Transverse colon (tissue), 4 donors: ENCODE data around the gene CECR2.

ENCODE experiments used
- EP300 ChIP-seq: sonication (generic); formaldehyde crosslinking; IDR thresholded peaks from one replicate; pipeline ENCODE4 v1.6.1; 2017; ENCODE audit warnings: antibody characterized with exemption, low read depth
- POLR2A ChIP-seq: fragments of 450-650 bp; IDR thresholded peaks from one replicate; pipeline ENCODE4 v1.6.1; 2016; ENCODE audit warnings: antibody characterized with exemption, mild to moderate bottlenecking, moderate library complexity
- POLR2AphosphoS5 ChIP-seq, 3 donors: sonication (generic); formaldehyde crosslinking; IDR thresholded peaks; one replicate each; pipeline ENCODE4 v1.6.1; 2016; ENCODE audit warnings: antibody characterized with exemption in 3 of 3
- TF ChIP-seq, protein P1 (sequence below), 5 experiments: fragments of 200-600 bp in 3 of 5; fragments of 450-650 bp in 2 of 5; sonication (generic) in 3 of 5; IDR thresholded peaks; 1 replicate in 2 of 5; 2 replicates in 3 of 5; pipeline ENCODE4 v1.5.1; 2016 to 2017; ENCODE audit warnings: antibody characterized with exemption in 5 of 5, inconsistent platforms in 3 of 5, mild to moderate bottlenecking in 2 of 5, moderate library complexity in 1 of 5

DNA sequence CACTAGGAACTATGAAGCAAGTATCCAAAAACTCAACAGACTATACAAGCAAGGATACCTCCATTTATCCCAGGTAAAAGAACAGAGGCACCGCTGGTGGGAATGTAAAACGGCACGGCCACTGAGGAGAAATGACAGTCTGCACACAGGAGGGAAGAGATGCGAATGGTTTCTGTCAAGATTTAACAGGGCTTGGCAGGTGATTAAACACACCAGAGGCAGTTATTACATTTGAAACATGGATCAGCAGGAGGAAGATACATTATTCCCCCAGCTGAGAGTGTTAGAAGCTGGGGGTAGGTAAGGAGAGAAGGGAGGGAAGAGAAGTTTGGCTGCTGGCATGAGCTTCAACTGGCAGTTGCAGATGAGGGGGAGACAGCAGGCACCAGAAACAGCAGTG lies 229.1 kb downstream of the CECR2 start:
- TF ChIP-seq, protein P1, sequence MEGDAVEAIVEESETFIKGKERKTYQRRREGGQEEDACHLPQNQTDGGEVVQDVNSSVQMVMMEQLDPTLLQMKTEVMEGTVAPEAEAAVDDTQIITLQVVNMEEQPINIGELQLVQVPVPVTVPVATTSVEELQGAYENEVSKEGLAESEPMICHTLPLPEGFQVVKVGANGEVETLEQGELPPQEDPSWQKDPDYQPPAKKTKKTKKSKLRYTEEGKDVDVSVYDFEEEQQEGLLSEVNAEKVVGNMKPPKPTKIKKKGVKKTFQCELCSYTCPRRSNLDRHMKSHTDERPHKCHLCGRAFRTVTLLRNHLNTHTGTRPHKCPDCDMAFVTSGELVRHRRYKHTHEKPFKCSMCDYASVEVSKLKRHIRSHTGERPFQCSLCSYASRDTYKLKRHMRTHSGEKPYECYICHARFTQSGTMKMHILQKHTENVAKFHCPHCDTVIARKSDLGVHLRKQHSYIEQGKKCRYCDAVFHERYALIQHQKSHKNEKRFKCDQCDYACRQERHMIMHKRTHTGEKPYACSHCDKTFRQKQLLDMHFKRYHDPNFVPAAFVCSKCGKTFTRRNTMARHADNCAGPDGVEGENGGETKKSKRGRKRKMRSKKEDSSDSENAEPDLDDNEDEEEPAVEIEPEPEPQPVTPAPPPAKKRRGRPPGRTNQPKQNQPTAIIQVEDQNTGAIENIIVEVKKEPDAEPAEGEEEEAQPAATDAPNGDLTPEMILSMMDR (IDR thresholded peaks at IDR 0.05), result no peak
- TF ChIP-seq POLR2A, result no peak
- no peak for TF ChIP-seq POLR2AphosphoS5 (IDR thresholded peaks at IDR 0.05)
- peak; percentile 3 for TF ChIP-seq EP300
